Mesenteric fat pad (tissue), 1 donor: ENCODE measurements around the gene PCSK5. TPM values are rescaled to one million over a fixed set of nuclear protein-coding genes. Genes with fewer than 3 reads are reported as not detected.
A peak's percentile ranks its signal among the peaks of the same experiment; 100 is the strongest.

Experiments
- DNase-seq: peaks from one replicate; pipeline ENCODE4 v3.0.0-alpha.2; 2020; ENCODE audit warnings: low spot score
- total RNA-seq: library from RNA; stranded (reverse); fragmentation: NEBNext Ultra II Directional; extraction: Animal tissue kit (Norgen Biotek cat#: 25700); gene quantifications from one replicate; pipeline ENCODE4 v1.2.1, GENCODE V29; 2021
- donor health status: DM: yes; HTN: yes; CAD: no.

PCSK5 gene
- total RNA-seq, 1 donor from 2014 or later: 79.6 TPM

GRCh38 chr9:76378367-76379073 is 488.0 kb downstream of the PCSK5 start:
- DNase-seq: no peak

DNA sequence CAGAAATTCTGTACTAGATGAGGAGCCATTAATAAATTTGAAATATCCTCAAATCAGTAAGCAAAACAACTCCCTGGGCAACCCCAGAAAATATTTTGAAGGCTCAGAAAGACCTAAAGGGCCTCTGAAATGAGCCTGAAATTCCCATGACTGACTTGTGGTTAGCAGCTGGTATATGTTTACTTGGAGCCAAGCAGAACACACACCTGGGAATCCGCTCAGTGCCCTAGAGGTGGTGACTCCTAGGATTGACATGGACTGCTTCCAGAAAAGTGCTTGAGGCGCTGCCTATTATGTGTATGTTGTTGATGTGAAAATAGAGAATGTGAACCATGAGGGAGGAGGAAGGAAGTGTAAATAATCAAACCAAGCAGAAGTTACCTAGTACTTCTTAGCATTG is 489.0 kb downstream of the PCSK5 start:
- no peak for DNase-seq

DNA sequence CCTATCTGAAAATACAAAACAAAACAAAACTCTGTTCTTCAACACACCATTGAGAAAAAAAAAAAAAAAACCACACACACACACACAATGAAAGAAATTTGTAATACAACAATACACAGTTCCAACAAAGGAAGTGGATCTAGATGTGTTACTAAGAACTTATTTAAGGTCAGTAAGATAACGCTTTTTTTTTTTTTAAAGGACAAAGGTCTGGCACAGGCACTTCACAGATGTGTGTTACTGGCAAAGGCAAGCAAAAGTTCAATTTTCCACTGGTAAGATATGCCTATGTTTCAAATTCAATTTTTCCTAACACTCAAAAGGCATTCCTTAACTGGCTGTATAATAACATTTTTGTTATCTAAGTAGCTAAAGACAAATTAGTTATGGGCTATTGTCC is 500.2 kb downstream of the PCSK5 start:
- DNase-seq: no peak

GRCh38 chr9:76394195-76394959 is 503.9 kb downstream of the PCSK5 start, which contains the start of gene RFK:
Gene RFK, minus strand, starts transcription at chr9:76394426. Its CDS starts 255 bp downstream, at chr9:76394171.
- peak; percentile 99 for DNase-seq

DNA sequence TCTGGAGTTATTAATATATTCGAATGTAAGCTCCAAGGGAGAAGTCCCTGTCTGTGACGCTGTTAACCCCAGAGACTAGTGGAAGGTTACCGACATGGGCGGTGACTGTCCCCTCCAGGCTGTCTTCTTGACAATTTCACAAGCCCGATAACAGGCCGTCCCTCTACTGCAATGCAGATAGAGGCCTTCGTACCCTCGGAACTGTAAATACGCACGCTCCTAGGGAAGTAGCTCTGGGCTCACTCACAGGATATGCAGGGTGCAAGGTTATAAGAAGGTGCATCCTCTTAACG is 504.4 kb downstream of the PCSK5 start:
- DNase-seq: no peak

- no peak for DNase-seq
Measured at GRCh38 chr9:76395381-76395780, 504.9 kb downstream of the PCSK5 start.

- no peak for DNase-seq
Measured at GRCh38 chr9:76396144-76396543, 505.7 kb downstream of the PCSK5 start.

DNA sequence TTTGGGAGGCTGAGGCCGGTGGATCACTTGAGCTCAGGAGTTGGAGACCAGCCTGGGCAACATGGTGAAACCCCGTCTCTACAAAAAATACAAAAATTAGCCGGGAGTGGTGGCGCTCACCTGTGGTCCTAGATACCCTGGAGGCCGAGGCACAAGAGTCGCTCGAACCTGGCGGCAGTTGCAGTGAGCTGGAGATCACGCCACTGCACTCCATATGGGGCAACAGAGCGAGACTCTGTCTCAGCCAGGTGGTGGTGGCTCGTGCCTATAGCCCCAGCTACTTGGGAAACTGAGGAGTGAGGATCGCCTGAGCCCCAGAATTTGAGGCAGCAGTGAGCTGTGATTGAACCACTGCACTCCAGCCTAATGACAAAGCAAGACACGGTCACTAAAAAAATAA is 506.1 kb downstream of the PCSK5 start:
- no peak for DNase-seq

- DNase-seq: no peak
Measured at GRCh38 chr9:76399856-76400255, 509.4 kb downstream of the PCSK5 start.

DNA sequence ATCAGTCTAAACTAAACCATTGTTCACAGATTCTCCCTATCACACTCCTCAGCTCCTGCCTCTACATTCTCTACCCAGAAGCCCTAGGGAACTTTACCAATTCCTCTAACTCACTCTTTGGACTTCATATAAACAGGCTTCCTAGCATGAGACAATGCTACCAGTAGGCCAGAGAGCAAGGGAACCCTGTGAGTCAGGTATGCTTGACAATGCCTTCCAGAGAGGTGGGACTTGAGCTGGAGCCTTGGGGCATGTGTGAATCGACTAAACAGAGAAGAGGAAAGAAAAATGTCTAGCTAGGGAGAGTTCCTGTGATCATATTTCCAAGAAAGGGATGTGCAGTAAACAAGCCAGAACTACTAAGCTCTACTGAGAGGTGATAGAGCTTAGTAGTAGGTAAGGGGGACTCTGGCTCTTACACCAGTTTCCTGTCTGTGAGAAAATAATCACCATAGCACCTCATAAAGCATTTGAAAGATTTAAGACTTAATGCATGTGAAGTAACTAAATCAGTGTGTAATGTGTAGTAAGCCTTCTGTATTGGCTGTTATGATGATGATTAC is 510.1 kb downstream of the PCSK5 start:
- no peak for DNase-seq

GRCh38 chr9:76401176-76401575 is 510.7 kb downstream of the PCSK5 start:
- no peak for DNase-seq

- no peak for DNase-seq
Measured at GRCh38 chr9:76401580-76402354, 511.3 kb downstream of the PCSK5 start.

- no peak for DNase-seq
Measured at GRCh38 chr9:76403352-76403751, 512.9 kb downstream of the PCSK5 start.

DNA sequence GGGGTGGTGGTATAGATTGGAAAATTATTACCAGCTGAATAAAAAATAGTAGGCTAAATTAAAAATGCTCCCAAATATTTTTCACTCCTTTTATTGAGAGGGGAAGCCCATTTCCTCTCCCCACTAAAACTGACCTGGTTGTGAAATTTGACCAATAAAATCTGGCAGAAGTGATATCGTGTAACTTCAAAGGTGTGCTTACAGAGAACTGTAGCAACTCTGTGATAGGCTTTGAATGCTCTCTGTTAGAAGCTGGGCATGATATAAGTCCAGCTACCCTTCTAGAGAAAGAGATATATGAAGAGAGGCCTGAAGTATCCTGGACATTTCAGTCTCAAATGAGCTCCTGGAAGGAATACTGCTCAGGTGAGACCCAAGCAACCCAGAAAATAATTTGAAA is 513.9 kb downstream of the PCSK5 start:
- DNase-seq: no peak

DNA sequence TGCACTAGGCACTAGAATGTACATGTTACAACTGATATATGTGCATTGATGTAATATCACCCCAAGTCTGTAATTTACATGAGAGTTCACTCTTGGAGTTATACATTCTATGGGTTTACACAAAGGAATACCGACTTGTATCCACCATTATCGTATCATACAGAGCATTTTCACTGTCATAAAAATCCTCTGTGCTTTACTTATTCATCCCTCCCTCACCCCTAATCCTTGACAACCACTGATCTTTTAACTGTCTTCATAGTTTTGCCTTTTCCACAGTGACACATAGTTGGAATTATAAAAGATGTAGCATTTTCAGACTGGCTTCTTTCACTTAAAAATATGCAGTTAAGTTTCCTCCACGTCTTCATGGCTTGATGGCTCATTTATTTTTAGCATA is 514.9 kb downstream of the PCSK5 start:
- no peak for DNase-seq

GRCh38 chr9:76405868-76406267 is 515.4 kb downstream of the PCSK5 start:
- no peak for DNase-seq
